ENCODE measurements around the gene A1BG. TPM values are rescaled to one million over a fixed set of nuclear protein-coding genes. Genes with fewer than 3 reads are reported as not detected.
A peak's percentile ranks its signal among the peaks of the same experiment; 100 is the strongest.

Gene A1BG
- polyA plus RNA-seq, 1 experiment, result 15.5 TPM

DNA sequence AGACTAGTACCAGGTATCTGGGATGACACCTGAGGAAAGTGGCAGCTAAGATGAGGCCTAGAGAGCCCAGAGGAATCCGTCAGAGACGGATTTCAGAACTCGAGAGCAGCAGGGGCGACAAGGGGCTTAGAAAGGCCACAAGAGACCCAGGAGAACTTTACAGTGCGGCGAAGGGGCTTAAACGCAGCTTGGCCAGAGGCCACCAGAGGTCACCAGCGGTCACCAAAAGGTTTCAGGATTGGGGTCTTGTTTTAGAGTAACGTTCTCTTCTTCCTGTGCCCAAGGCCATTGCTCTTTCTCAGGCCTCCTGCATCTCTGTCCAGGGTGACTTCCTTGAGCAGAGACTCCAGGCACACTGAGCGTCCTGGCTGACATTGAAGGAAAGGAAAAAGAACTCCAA is 24.3 kb downstream of the A1BG start:
- TF ChIP-seq, protein P1, sequence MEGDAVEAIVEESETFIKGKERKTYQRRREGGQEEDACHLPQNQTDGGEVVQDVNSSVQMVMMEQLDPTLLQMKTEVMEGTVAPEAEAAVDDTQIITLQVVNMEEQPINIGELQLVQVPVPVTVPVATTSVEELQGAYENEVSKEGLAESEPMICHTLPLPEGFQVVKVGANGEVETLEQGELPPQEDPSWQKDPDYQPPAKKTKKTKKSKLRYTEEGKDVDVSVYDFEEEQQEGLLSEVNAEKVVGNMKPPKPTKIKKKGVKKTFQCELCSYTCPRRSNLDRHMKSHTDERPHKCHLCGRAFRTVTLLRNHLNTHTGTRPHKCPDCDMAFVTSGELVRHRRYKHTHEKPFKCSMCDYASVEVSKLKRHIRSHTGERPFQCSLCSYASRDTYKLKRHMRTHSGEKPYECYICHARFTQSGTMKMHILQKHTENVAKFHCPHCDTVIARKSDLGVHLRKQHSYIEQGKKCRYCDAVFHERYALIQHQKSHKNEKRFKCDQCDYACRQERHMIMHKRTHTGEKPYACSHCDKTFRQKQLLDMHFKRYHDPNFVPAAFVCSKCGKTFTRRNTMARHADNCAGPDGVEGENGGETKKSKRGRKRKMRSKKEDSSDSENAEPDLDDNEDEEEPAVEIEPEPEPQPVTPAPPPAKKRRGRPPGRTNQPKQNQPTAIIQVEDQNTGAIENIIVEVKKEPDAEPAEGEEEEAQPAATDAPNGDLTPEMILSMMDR (IDR thresholded peaks at IDR 0.05; ENCODE audit: insufficient read depth, low read depth, low read length), result no peak
- ChIA-PET POLR2A (no interaction called here), CTCF (no interaction called here)
- no peaks in the 10 kb centered on the region for H3K36me3 ChIP-seq (ENCODE audit: control insufficient read depth, insufficient read depth, low read length)
- H3K27me3 ChIP-seq (ENCODE audit: control insufficient read depth, insufficient read depth, low read length), result no peaks in the 10 kb centered on the region
- no peak overlapping the region for H3K4me3 ChIP-seq (ENCODE audit: low read depth, low read length)
- DNase-seq (ENCODE audit: low read depth), result no peak

DNA sequence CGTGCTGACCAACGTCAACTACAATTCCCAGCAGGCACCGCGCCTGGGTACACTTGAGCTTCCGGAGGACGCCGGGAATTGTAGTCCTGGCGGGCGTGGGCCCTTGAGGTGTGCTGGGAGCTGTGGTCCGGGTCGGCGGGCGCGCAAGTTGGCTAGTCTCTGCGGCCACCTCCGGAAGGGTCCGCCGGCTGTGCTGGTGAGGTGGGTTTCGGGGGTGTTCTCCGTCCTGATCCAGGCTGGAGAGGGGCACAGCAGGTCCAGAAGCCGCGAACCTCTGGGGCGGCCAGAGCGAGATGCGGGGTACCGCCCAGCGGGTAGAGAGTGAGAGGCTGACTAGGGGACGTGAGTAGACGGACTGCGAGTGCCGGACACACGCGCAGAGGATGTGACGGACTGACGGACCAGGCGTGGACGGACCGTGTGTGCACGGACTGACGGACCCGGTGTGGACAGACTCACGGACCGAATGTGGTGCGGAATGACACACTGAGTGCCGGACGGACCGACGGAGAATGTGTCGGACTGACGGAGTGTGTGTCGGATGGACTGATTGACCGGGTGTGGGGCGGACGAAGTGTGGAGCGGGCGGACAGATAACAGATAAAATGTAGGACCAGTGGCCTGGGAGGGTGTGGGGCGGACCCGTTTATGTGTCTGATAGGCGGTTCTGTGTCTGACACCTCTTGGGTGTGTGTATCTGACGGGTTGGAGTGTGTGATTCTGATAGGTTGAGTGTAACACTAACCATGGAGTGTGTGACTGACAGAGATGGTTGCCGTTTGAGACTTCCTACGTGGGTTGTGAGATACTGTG is 26.2 kb downstream of the A1BG start, which contains the start of gene ZSCAN22:
ZSCAN22 (plus strand) TSS at position 81 of the 813 bp plus-strand sequence. CDS start 7,809 bp downstream, outside the sequence.
- ChIA-PET CTCF (interaction anchor here (1.6 kb wide), 1 partner anchor 193 kb away, joined by 6 read pairs; the partner anchor contains the start of gene ZBTB45), POLR2A (interaction anchor here (0.6 to 0.9 kb wide), 2 partner anchors 91 to 232 kb away, joined by 6 to 7 read pairs; no protein-coding TSS in a partner anchor)
- TF ChIP-seq, protein P1 (IDR thresholded peaks at IDR 0.05; ENCODE audit: insufficient read depth, low read depth, low read length), result no peak
- Histone ChIP-seq H3K36me3 (ENCODE audit: control insufficient read depth, insufficient read depth, low read length) (no peaks in the 10 kb centered on the region), H3K4me3 (ENCODE audit: low read depth, low read length) (peak within 1 kb of the TSS; percentile 68), H3K27me3 (ENCODE audit: control insufficient read depth, insufficient read depth, low read length) (no peaks in the 10 kb centered on the region)
- peak; percentile 58 for DNase-seq (ENCODE audit: low read depth)

DNA sequence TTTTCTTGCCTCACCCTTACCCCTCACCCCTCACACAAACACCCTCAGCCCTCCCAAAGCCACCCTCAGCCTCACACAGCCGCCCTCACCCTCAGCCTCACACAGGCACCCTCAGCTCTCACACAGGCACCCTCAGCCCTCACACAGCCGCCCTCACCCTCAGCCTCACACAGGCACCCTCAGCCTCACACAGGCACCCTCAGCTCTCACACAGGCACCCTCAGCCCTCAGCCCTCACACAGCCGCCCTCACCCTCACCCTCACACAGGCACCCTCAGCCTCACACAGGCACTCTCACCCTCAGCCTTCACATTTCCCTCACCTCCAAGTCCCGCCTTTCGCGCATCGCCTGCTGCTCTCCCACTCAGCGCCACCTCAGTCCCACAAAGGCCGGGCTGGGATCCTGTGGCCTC is 26.8 kb downstream of the A1BG start:
- peak overlapping the region; percentile 68 for H3K4me3 ChIP-seq (ENCODE audit: low read depth, low read length)
- CTCF ChIA-PET, result interaction anchor here (1.6 kb wide), 1 partner anchor 193 kb away, joined by 6 read pairs; the partner anchor contains the start of gene ZBTB45
- TF ChIP-seq, protein P1 (IDR thresholded peaks at IDR 0.05; ENCODE audit: insufficient read depth, low read depth, low read length), result no peak
- no peaks in the 10 kb centered on the region for H3K36me3 ChIP-seq (ENCODE audit: control insufficient read depth, insufficient read depth, low read length)
- DNase-seq (ENCODE audit: low read depth), result no peak
- no peaks in the 10 kb centered on the region for H3K27me3 ChIP-seq (ENCODE audit: control insufficient read depth, insufficient read depth, low read length)
- POLR2A ChIA-PET, result interaction anchor here (0.6 to 0.9 kb wide), 3 partner anchors 21 to 233 kb away, joined by 5 to 7 read pairs (median 6); partner anchors contain the start of gene ERVK3-1

DNA sequence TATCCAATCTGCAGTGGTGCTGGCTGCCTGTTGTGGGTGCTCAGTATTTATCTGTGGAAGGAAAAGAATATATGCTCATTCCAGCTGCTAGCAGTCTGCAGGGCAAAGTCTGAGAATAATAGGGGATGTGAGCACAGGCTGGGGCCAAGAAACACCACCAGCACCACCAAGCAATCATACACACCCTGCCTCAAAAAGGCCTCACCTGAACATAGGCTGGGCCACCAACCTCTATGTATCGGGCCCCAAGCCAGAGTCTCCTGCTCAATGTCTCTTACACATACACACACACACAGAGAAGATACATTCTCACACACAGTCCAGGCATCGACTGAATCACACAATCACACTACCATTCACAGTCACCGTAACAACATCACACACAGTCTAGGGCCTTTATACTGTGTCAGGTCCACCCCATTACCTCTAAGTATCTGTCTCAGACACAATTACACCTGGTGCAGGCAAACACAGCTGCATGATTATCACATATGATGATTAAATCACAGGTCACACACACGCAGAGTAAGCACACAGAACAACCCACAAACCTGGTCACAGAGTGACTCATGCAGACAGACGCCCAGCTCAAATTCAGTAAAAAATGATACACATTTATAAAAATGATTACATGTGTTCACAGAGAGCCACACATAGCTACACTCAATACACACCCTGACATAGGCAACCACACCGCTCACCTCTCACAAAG is 27.8 kb downstream of the A1BG start:
- Histone ChIP-seq H3K36me3 (ENCODE audit: control insufficient read depth, insufficient read depth, low read length) (no peaks in the 10 kb centered on the region), H3K4me3 (ENCODE audit: low read depth, low read length) (peak overlapping the region; percentile 68), H3K27me3 (ENCODE audit: control insufficient read depth, insufficient read depth, low read length) (no peaks in the 10 kb centered on the region)
- DNase-seq (ENCODE audit: low read depth), result no peak
- TF ChIP-seq, protein P1 (IDR thresholded peaks at IDR 0.05; ENCODE audit: insufficient read depth, low read depth, low read length), result no peak
- ChIA-PET CTCF (interaction anchor here (1.6 kb wide), 1 partner anchor 194 kb away, joined by 6 read pairs; the partner anchor contains the start of gene ZBTB45), POLR2A (no interaction called here)

DNA sequence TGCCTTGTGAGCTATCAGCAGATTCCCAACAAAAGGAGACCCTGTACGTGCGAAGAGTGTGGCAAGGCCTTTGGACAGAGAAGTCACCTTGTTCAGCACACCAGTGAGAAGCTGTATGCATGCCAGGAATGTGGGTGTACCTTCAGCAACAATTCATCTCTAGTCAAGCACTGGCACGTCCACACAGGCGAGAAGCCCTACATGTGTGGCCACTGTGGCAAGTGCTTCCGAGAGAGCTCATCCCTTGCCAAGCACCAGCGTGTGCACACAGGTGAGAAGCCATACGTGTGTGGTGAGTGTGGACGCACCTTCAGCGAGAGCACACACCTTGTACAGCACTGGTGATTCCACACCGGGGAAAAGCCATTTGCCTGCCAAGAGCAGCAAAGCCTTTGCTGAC is 34.1 kb downstream of the A1BG start:
- DNase-seq (ENCODE audit: low read depth), result no peak
- no peaks in the 10 kb centered on the region for H3K27me3 ChIP-seq (ENCODE audit: control insufficient read depth, insufficient read depth, low read length)
- ChIA-PET CTCF (interaction anchor here (0.8 to 0.9 kb wide), 2 partner anchors 201 to 677 kb away, joined by 3 read pairs; partner anchors contain the start of gene ZBTB45), POLR2A (no interaction called here)
- TF ChIP-seq, protein P1 (IDR thresholded peaks at IDR 0.05; ENCODE audit: insufficient read depth, low read depth, low read length), result no peak
- H3K36me3 ChIP-seq (ENCODE audit: control insufficient read depth, insufficient read depth, low read length), result no peaks in the 10 kb centered on the region
- H3K4me3 ChIP-seq (ENCODE audit: low read depth, low read length), result no peak overlapping the region
